Activated T-cell treated with anti-CD3 and anti-CD28 coated beads, Interleukin-2, amount 50 U/mL, for 1 hour (primary cell): ENCODE measurements around the gene SCAP.
"Not testable (repeated sequence)": the region's sequence is repeated elsewhere in the genome, so short reads cannot be mapped to it uniquely, and the experiment has no call there.

ENCODE experiments used
- DNase-seq: peaks from one replicate; pipeline ENCODE4 v3.0.0-alpha.2; 2020

The SCAP gene

GRCh38 chr3:47392933-47393332 is 82.8 kb downstream of the SCAP start:
- no peak for DNase-seq

- no peak for DNase-seq
Observed at GRCh38 chr3:47385796-47386195, 89.9 kb downstream of the SCAP start.

DNA sequence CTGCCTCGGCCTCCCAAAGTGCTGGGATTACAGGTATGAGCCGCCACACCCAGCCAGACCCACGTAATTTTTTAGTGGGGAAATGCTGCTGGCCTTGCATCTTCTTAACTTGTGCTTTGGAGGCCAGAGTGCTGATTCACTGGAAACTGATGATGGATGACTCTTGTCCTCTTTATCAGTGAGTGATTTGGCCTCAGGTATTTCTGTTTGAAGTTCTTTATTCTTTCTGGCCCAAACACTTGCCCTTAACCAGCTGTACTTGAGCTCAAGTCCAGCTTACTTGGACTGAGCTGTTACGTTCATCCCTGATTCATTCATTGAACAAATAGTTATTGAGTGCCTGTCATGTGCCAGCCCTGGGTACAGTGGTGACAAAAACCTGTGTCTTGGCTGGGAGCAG is 90.7 kb downstream of the SCAP start:
- DNase-seq = no peak

DNA sequence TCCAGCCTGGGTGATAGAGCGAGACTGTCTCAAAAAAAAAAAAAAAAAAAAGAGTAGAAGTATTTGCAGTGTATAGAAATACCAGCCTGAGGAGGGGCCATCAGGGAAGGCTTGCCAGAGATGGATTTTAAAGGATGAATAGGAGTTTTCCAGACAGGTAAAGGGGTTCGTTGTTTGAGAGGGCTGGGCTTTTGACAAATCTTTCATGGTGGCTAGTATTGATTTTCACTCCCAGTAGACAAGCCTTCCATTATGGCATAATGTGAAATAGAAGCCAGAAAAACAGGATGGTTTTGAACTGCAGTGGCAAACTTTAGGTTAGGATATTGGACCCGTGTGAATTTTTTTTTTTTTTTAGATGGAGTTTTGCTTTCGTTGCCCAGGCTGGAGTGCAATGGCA is 91.3 kb downstream of the SCAP start:
- DNase-seq = no peak

DNA sequence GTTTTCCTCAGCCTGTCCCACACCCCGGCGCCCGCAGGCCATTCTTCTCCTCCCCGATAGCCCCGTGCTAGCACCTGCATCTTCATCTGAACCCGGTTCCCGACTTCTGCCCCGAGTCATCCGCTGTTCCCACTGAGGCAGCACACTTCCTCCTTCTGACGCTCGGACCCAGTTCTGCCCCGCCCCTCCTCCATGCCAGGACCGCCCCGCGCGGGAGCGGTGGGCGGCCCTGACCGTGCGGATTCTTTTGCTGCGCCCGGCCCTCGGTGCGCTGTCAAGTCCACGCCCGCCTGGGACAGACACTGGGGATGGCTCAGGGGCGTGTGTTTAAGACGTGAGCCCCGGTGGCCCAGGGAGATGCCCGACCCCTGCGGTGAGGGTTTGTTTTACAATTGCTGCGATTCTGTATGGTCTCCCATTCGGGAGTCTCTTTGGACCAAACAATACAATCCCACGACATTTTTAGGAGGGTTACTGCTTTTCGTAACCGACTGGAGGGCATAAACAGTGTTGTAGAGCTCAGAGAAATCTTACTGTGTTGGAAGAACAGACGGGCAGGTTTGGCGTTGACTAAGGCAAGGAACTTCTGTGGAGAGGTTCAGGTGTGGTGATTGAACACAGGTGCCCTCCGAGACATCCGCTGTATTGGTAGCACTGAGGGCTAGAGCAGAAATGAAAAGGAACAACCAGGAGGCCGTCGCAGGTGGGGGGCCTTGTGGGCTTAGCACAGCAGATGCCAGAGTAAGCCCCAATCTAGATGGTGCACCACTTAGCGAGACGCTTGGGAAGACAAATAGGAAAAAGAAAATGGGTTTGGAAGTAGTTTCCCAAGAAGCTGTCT is 94.2 kb downstream of the SCAP start:
- DNase-seq = peak; percentile 70

DNA sequence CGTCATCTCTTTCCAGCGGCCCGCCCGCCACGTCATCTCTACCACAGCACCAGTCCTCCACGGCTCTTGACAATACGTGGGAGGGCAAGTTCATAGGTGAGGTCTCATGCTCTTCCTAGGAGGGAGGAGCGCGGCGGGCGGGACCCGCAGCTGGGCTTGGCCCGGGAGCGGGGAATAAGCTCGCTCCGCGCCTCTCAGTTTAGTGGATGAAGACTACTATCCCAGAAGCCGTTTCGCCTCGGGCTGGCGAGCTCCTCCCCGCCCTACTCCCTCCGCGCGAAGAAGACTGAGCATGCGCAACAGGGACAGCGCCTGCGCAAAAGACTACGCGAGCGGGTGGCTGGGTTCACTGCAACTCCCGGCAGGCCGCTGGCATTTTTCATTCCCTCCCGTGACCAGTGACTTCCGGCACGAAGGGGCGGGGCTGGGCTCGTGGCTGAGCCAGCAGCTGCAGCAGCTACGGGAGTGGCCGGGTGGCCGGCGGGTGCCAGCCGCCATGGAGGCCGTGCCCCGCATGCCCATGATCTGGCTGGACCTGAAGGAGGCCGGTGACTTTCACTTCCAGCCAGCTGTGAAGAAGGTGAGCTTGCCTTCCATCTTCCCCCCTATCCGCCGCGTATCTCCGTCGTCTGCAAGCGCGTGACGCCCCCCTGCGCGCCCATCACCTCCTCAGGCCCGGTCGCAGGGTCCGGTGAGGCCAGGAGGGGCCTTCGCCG is 95.0 kb downstream of the SCAP start, which contains the start of gene PTPN23:
Gene PTPN23 (plus strand): TSS at position 421 of the 716 bp plus-strand sequence. CDS start 76 bp downstream, at position 497.
- DNase-seq = peak; percentile 99

DNA sequence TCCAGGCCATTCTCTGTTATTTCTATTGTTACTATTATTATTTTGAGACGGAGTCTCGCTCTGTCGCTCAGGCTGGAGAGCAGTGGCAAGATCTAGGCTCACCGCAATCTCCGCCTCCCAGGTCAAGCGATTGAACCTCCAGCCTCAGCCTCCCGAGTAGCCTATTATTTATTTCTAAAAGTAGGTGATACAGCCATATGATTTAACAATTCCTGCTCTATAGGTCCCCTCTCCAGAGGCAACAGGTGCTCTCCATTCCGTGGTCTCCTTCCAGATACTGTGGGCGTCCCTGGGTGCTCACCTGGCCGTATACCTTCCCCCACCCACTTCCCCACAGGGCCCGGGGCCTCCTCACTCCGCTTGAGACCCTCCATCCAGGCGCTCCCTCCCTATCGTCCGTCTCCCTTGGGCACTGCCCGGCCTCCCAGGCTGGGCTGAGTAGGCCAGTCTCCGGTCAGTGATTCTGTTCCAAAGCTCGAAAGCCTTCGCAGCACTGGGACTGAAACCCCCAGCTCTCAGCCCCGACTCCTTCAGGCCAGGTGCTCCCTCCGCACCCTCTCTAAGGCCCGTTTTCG is 95.6 kb downstream of the SCAP start:
- DNase-seq = no peak

DNA sequence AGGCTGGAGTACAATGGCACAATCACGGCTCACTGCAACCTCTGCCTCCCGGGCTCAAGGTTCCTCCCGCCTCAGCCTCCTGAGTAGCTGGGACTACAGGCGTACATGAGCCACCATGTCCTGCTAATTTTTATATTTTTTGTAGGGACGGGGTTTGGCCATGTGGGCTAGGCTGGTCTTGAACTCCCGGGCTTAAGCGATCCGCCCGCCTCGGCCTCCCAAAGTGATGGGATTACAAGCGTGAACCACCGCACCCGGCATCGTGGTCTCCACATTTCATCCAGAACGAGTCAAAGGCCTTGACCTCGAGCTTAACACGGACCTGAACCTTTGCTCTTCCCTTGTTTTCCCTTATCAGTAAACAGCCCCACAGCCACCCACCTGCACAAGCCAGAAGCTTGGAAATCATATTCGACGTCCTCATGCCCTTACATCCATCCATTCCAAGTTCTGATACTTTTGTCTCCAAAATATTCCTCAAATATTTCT is 96.3 kb downstream of the SCAP start:
- no peak for DNase-seq

GRCh38 chr3:47378869-47379268 is 96.9 kb downstream of the SCAP start:
- no peak for DNase-seq

DNA sequence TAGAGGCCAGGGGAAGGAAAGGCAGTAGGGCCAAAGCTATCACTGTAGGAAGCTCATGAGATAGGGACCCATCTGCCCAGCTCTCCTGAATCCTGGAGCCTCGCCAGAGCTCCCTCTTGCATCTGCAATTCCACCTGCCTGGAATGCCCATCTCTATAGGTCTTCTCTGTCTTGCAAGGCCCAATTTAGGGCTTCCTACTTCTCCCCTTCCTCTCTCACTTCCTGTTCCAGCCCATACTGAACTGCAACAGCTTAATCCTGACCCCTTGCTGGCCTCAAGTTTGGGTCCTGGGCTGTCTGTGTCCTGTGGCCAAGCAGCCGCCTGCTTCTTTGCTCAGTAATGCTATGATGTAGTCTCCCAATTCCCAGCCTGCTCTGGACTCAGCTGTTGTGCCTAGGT is 98.6 kb downstream of the SCAP start:
- DNase-seq = no peak

DNA sequence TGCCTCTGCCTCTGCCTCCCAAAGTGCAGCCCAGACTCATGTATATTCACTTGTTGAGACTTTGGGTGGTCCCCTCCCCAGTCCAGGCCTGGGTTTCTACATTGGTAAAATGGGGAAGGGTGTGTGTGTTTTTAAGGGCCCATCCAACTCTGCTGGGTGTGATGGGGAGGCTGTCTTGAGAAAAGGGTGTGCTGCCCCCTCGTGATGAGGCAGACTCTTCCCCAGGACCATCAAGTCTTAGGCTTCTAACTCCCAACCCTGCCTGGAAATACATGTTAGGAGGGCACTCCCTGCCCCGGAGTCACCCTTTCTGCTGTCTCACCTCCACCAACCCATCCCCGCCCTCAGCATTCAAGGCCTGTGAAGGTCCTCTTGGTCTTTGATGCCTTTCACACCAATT is 99.3 kb downstream of the SCAP start:
- DNase-seq = no peak

- DNase-seq = no peak
Observed at GRCh38 chr3:47374587-47374986, 101.2 kb downstream of the SCAP start.

- peak; percentile 37 for DNase-seq
Observed at GRCh38 chr3:47370887-47371697, 104.6 kb downstream of the SCAP start.

- DNase-seq = not testable (repeated sequence)
Observed at GRCh38 chr3:47370020-47370419, 105.7 kb downstream of the SCAP start.

DNA sequence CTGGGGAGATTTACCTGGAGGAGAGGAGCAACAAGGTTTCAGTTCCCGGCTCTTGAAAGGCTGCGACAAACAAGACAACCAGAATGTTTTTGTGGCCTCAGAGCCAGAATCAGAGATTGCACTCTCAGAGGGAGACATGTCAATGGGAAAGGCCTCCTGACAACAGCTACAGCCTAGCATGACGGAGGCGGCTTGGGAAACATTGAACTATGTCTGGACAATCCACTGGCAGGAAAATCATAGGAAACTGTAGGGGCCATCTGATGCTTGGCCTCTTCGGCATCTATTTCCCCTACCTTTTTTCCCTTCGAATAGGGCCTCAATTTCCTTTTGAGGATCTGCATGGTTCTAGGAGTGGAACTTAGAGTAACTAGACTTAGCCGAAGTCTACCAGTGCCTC is 108.1 kb downstream of the SCAP start:
- DNase-seq = no peak

GRCh38 chr3:47366833-47367232 is 108.9 kb downstream of the SCAP start:
- DNase-seq = no peak

GRCh38 chr3:47365213-47366153 is 110.3 kb downstream of the SCAP start:
- DNase-seq = no peak
